HCT116 (cell line): ENCODE data around the gene NEURL3.

Source experiments
- JUND ChIP-seq: IDR thresholded peaks from 2 replicates; pipeline ENCODE4 v1.6.1; 2012
- POLR2AphosphoS5 ChIP-seq: IDR thresholded peaks from 2 replicates; pipeline ENCODE4 v1.6.1; 2011; ENCODE audit warnings: mild to moderate bottlenecking, low read depth, low read length, moderate library complexity
- RAD21 ChIP-seq: IDR thresholded peaks from 2 replicates; pipeline ENCODE4 v1.6.1; 2012; ENCODE audit warnings: low read depth, mild to moderate bottlenecking
- SP1 ChIP-seq: IDR thresholded peaks from 2 replicates; pipeline ENCODE4 v1.6.1; 2012; ENCODE audit warnings: low read depth
- TF ChIP-seq, protein P1 (sequence below), 3 experiments: fragments of 200-600 bp in 1 of 3; sonication (generic) in 1 of 3; IDR thresholded peaks in 2 of 3; conservative IDR thresholded peaks in 1 of 3; 2 replicates each; pipeline ENCODE4 v1.5.1; 2012 to 2017; ENCODE audit warnings: low read depth in 2 of 3, low read length in 2 of 3, antibody characterized with exemption in 1 of 3, borderline replicate concordance in 1 of 3, control low read depth in 1 of 3, mild to moderate bottlenecking in 1 of 3, mixed read lengths in 1 of 3, mixed run types in 1 of 3, moderate library complexity in 1 of 3; ENCODE audit not compliant: insufficient read depth in 1 of 3

DNA sequence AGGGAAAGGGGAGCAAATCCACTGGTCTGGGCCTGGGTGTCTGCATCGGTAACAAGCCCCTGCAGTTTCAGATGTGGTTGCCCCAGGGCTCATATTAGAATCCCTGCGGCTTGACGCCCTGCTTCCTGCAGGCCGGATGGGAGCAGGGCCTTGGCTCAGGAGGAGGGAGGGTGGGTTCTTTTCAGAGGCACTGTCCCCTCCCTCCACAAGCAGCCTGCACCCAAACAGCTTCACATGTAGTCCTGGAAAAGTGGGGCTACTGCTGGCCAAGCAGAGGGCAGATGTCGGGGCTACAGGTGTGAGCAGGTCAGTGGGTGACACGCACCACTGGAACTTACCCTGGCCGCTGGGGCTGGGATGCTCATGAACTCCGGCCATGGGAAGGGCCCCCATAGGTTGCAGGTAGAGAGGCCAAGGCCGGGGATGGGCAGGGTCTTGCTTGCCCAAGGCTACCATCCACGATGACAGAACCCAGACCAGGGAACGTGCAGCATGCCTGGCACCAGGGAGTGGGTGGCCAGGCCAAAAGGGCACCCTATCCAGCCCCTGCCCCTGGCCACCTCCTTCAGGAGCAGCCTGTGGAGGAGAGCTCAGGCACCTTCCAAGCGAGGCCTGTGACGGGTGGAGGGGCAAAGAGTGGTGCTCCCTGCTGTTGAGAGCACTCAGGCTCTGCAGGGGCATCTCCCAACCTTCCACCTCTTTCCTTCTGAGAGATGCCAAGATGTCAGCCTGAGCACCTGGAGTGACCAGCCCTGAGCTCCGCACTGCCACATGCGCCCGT lies 48.2 kb upstream of the NEURL3 start:
- TF ChIP-seq, protein P1, sequence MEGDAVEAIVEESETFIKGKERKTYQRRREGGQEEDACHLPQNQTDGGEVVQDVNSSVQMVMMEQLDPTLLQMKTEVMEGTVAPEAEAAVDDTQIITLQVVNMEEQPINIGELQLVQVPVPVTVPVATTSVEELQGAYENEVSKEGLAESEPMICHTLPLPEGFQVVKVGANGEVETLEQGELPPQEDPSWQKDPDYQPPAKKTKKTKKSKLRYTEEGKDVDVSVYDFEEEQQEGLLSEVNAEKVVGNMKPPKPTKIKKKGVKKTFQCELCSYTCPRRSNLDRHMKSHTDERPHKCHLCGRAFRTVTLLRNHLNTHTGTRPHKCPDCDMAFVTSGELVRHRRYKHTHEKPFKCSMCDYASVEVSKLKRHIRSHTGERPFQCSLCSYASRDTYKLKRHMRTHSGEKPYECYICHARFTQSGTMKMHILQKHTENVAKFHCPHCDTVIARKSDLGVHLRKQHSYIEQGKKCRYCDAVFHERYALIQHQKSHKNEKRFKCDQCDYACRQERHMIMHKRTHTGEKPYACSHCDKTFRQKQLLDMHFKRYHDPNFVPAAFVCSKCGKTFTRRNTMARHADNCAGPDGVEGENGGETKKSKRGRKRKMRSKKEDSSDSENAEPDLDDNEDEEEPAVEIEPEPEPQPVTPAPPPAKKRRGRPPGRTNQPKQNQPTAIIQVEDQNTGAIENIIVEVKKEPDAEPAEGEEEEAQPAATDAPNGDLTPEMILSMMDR (IDR thresholded peaks at IDR 0.05 in 2 of 3, conservative IDR thresholded peaks at IDR 0.05 in 1 of 3; ENCODE audit: borderline replicate concordance in 1 of 3, insufficient read depth in 1 of 3, low read depth in 2 of 3, low read length in 2 of 3) = no peak
- TF ChIP-seq POLR2AphosphoS5 (no peak), RAD21 (no peak), JUND (no peak), SP1 (no peak)
